ENCODE results near the gene TAB2.

The TAB2 gene

GRCh38 chr6:149414821-149415220, 97.3 kb downstream of the TAB2 start:
- DNase-seq (ENCODE audit: low read depth), result no peak

DNA sequence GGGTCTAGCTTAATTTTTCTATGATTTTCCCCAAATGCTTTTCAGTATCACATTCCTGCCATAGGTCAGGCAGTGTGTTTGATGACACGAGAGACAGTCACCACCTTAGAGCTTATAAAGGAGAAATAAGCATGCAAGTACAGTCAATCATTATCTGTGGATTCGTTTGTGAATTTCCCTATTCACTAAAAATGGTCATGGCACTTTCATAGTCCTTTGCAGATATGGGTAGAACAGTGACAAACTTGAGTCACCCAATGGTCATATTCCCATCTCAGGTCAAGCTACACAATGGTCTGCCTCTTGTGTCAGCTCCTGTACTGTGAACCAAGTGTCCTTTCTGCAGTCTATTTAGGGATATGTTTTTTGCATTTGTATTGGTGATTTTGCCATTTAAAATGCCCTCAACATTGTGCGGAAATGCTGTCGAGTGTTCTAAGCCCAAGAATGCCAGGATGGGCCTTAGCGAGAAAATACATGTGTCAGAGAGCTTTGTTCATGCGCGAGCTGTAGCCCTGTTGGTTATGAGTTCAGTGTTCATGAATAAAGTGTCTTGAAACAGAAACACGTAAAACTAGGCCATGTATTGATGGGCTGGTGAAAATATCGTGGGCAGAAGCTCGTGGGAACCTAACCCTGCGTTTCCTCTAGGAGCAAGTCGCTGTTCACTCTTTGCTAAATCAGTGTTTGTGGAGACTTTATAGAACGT, 102.3 kb downstream of the TAB2 start:
- no peak for DNase-seq (ENCODE audit: low read depth)

- no peak for DNase-seq (ENCODE audit: low read depth)
Measured at GRCh38 chr6:149421132-149421531, 103.6 kb downstream of the TAB2 start.

GRCh38 chr6:149422581-149422980, 105.1 kb downstream of the TAB2 start:
- no peak for DNase-seq (ENCODE audit: low read depth)

DNA sequence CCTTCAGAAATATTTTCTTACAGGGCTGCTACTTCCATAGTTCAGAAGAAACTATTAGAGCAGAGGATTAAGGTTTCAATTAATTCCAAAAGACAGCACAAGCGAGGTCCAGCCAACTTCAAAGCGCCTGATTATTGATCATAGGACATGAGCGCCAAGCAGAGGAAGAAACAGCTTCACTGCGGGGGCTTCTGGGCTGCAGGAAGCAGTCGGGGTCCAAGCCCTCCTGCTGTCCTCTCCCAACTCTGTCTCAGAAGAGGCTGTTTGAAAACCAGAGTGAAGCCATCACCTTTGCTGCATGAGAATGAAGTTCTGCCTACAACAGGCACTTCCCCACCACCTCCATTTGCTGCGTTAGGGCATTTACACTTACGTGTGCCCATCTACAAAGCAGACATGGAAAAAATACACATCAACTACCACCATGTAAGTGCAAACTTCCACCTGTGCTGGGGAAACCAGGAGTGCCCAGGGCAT, 106.5 kb downstream of the TAB2 start:
- DNase-seq (ENCODE audit: low read depth), result no peak

DNA sequence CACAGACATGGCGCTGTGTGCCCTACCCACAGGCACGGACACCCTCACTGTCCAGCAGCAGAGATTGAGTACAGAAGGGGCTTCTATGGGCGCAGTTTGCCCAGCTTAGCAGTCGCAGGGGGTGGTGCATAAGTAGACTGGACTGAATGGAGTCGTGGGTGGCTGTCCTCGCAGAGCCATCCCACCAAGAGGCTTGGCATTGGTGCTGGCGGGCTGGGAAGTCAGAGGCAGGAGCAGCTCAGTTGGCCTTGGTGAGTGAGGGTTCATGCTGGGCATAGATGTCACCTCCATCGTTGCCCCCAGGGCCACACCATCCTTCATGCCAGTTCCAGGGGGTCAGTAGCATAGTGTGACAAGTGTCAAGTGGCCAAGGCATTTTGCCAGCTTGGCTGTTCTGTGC, 107.7 kb downstream of the TAB2 start:
- no peak for DNase-seq (ENCODE audit: low read depth)

DNA sequence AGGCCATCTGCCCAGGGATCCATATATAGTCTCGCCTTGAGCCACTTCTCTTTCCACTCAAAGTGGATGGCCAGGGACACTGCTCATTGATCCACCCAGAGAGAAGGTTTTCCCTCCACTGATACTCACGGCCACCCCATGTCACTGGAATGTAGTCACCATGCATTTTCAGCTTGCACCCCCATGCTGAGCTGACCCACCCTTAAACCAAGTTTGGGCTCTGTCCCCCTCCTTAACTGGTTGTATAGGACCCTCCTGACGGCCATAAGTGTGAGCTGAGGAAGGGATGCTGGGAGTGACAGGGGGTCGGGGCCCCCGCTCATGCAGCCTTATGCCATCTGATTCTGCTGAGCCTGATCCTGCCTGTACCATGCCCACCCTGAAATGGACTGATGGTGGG, 108.2 kb downstream of the TAB2 start:
- no peak for DNase-seq (ENCODE audit: low read depth)

DNA sequence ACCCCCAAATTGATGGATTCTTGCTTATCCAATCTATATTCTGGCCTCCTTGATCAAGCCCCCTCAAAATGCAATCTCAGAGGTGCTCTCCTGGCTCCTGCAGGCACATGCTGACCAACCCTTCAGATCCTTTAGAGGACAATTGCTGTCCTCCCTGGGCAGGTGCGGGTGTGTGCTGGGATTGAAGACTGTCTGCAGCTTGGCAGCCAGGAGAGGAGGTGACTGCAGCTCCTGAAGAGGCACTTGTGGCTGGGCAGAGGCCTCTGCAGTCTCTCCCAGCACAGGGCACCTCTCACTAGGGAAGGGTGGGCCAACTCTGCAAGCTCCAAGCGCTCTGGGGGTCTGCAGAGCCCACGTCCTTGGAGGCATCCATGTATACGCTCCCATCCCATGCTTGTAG, 111.1 kb downstream of the TAB2 start:
- DNase-seq (ENCODE audit: low read depth), result no peak

DNA sequence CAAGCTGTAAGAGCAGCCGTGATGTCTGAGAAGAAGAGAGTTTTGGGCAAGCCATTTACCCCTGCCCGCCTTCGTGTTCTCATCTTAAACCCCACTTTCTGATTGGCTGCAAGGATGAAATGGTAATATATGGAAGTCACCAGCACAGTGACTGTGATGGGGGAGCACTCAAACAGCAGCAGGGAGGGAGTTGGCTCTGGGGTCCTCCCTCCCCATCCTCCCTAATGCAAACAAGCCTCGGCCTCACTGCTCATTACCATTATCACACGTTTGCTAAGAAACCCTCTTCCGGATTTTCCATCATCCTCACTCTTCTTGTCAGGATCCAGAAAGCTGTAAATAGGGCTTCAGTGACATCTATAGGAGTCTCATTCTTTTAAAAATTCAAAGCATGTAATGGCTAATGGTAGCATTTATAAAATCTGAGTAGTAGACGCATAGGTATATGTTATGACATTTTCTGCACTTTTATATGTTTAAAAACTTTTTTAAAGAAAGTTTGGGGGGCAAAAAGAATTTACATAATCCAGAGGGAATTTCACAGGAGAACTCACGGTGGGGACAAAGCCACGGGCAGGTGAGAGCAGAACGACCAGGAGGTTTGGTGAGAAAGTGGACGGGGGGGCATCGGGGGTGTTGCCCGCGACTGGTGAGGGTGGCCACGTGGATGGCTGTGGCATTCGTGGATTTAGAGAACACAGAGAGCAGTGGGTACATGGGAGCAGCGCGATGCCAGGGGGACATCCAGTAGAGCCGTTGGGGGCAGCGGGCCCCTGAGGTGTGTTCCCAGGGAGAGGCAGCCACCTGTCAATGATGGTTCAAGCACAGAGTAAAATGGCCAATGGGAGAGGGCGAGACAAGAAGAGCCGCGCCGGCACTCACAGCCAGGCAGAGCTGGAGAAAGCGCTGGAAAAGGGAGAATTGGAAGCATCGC, 112.2 kb downstream of the TAB2 start:
- DNase-seq (ENCODE audit: low read depth), result no peak

- peak; percentile 79 for DNase-seq (ENCODE audit: low read depth)
Measured at GRCh38 chr6:149431905-149432775, 114.6 kb downstream of the TAB2 start.

DNA sequence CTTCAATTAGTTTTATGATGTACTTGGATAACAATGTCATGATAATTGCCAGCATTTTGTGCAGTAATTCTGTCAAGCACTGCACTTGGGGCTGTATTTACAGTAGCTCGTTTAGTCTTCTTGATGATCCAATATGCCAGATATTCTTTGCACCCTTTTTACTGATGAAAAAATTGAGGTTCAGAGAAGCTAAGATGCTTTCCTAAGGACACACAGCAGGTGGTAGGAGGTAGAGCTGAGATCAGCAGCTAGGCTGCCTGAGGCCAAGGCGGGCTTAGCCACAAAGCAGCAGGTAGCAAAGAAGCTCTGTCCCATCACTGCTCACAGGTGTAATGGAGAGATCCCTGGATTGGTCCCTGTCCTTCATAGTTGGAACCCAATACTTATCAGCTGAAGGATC, 115.9 kb downstream of the TAB2 start:
- no peak for DNase-seq (ENCODE audit: low read depth)

DNA sequence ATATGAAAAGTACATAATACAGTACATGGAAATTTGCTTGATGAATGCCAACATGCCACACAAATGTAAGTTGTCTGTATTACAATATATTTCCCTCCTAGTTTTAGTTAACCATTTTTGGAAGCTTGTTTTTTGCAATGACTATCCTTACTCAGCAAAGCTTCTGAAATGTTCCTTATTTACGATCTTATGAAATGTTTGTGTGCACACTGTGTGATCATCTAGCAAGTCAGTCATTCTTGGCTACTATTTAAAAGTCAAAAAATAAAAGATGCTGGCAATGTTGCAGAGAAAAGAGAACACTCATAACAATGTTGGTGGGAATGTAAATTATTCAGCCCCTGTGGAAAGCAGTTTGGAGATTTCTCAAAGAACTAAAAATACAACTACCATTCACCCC, 116.4 kb downstream of the TAB2 start:
- DNase-seq (ENCODE audit: low read depth), result peak; percentile 72

DNA sequence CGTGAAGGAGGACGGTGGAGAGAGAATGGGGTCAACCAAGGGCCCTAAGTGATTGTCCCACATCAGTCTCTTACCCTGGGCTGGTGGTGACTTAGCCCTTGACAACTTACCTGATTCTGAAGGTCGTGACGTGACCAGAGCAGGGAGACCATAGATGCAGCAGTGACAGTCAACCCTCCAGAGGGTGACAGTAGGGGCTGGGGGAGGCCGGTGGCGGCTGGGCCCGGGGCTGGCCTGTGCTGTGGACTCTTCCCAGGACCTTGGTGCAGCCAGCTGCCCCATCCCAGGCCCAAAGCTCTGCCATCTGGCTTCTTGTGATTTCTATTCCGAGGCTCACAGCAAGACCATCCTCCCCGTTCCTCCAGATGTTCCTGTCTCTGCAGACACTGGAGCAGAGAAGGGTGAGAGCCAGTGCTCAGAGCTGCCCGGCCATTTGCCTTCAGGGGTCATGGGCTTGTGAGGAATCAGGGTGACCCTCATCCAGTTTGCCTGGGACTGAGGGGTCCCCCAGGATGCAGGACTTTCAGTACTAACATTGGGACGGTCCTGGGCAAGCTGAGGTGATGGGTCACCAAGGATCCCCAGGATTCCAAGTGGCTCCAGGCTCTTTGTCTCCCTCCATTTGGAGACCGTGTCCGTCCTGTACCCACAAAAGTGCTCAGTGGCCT, 118.5 kb downstream of the TAB2 start:
- no peak for DNase-seq (ENCODE audit: low read depth)

- no peak for DNase-seq (ENCODE audit: low read depth)
Measured at GRCh38 chr6:149436647-149437046, 119.1 kb downstream of the TAB2 start.

DNA sequence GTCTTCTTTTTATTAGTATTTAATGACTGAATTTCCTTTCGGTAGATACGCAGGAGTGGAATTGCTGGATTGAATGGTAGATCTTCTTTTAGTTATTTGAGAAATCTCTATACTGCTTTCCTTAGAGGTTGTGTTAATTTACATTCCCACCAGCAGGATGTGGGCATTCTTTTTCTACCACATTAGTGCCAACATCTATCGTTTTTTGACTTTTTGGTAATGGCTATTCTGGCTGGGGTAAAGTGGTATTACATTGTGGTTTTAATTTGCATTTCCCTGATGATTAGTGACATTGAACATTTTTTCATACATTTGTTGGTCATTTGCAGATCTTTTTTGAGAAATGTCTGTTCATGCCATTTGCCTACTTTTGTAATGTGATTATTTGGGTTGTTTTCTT, 119.7 kb downstream of the TAB2 start:
- DNase-seq (ENCODE audit: low read depth), result no peak

- DNase-seq (ENCODE audit: low read depth), result no peak
Measured at GRCh38 chr6:149438855-149439254, 121.3 kb downstream of the TAB2 start.

GRCh38 chr6:149439626-149440025, 122.1 kb downstream of the TAB2 start:
- no peak for DNase-seq (ENCODE audit: low read depth)

DNA sequence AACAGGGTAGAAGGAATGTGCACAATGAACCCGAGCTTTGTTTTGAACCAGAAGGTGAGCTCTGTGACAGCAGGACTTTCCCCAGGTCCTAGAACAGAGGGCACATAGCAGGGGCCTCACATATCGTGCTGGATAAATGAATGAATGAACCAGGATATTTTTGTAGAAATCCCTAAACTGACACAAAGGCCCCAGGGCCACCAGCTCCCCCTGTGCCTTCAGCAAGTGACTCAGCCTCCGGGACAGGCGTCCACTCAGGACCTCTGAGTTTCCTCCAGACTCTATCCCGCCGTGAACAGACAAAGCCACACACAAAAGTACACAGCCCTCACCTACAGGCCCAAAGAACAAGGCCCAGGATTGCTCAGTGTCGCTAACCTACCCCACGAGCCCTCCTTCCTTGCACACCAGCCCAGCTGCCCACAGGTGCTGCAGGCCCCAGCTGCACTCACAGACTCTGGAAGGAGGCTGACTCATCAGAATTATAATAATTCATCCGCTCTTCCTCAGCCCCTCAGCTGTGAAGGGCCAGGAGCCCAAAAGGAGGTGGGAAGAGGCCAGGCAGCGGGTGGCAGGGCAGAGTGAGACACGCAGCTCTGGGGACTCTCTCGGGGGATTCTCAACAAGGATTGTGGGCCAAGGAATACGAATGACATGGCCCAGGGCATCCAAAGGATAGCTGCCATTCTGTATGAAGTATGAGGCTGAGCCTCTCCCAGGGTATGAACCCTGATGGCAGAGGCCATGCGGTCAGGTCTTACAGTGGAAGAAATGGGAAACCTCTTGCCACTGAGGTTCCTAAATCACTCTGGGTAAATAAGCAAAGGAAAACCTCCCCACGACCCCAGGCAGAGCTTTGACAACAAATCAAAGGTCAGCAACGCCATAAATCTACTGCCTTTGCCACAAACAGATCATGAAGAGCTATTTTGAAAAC, 123.5 kb downstream of the TAB2 start:
- no peak for DNase-seq (ENCODE audit: low read depth)

DNA sequence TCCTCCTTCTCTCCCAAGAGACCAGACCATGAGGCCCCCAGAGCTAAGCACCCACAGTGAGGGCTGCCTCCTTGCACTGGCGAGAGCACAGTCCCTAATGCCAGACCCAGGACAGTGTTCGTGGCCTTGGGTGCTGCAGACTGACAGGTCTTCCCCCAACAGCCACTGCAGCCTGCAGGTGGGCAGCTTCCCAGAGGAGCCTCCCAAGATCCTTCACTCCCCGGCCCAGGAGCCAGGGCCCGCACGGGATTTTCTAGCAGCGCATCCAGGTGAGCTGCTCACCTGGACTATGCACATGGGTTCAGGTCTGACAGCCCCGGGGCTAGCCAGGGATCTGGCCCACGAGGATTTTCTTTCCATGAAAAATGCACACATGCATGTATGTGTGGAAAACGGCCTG, 124.2 kb downstream of the TAB2 start:
- DNase-seq (ENCODE audit: low read depth), result no peak

GRCh38 chr6:149443411-149444181, 126.1 kb downstream of the TAB2 start:
- DNase-seq (ENCODE audit: low read depth), result no peak

Data from fibroblast of gingiva (primary cell).